GM12892 (cell line): Measurements from ENCODE around the gene GRXCR2.

Experiments
- POLR2AphosphoS5 ChIP-seq: IDR thresholded peaks from 2 replicates; pipeline ENCODE4 v1.6.1; 2011; ENCODE audit warnings: low read depth, low read length, control low read depth
- TAF1 ChIP-seq: IDR thresholded peaks from 2 replicates; pipeline ENCODE4 v1.6.1; 2011; ENCODE audit warnings: low read depth, mild to moderate bottlenecking, control low read depth, low read length, borderline replicate concordance

GRCh38 chr5:145855763-145856267 lies 17.0 kb downstream of the GRXCR2 start:
- no peak for TF ChIP-seq TAF1
- no peak for TF ChIP-seq POLR2AphosphoS5
